Activated CD4-positive, alpha-beta T cell treated with anti-CD3 and anti-CD28 coated beads, Interleukin-2, amount 10 ng/mL, durations not matched to agents 7 days and 5 days (primary cell): ENCODE data around the gene HAPLN2. TPM values are rescaled to one million over a fixed set of nuclear protein-coding genes. Genes with fewer than 3 reads are reported as not detected.
A peak's percentile ranks its signal among the peaks of the same experiment; 100 is the strongest.

ENCODE experiments used
- CTCF ChIA-PET: fragments of 350-600 bp; sonication (Branson Sonifier 250); formaldehyde crosslinking; loops from one replicate; lab custom pipeline; 2021; ENCODE audit warnings: antibody characterized with exemption; lab: Charles Lee
- POLR2A ChIA-PET: fragments of 350-600 bp; sonication (Branson Sonifier 250); formaldehyde crosslinking; loops from one replicate; lab custom pipeline; 2021; ENCODE audit warnings: antibody characterized with exemption; lab: Charles Lee
- DNase-seq: peaks from one replicate; pipeline ENCODE4 v3.0.0-alpha.2; 2020
- H3K27ac Mint-ChIP-seq: one replicate; pipeline ENCODE4 v1.8.0; 2021; ENCODE audit warnings: mild to moderate bottlenecking, moderate library complexity, mixed read lengths
- H3K27me3 Mint-ChIP-seq: one replicate; pipeline ENCODE4 v1.8.0; 2021; ENCODE audit warnings: mixed read lengths
- H3K36me3 Mint-ChIP-seq: one replicate; pipeline ENCODE4 v1.8.0; 2021; ENCODE audit warnings: low read depth, mixed read lengths
- H3K4me1 Mint-ChIP-seq: one replicate; pipeline ENCODE4 v1.8.0; 2021; ENCODE audit warnings: mixed read lengths
- H3K4me3 Mint-ChIP-seq: one replicate; pipeline ENCODE4 v1.8.0; 2021; ENCODE audit warnings: mild to moderate bottlenecking, moderate library complexity, mixed read lengths
- H3K9me3 Mint-ChIP-seq: one replicate; pipeline ENCODE4 v1.8.0; 2021; ENCODE audit warnings: mixed read lengths
- total RNA-seq, 2 experiments: library from RNA; stranded (reverse); gene quantifications; one replicate each; pipeline ENCODE4 v1.2.3, GENCODE V29; 2021

The HAPLN2 gene
- total RNA-seq, 2 experiments from 2014 or later: 0.62 TPM; not detected in 1

DNA sequence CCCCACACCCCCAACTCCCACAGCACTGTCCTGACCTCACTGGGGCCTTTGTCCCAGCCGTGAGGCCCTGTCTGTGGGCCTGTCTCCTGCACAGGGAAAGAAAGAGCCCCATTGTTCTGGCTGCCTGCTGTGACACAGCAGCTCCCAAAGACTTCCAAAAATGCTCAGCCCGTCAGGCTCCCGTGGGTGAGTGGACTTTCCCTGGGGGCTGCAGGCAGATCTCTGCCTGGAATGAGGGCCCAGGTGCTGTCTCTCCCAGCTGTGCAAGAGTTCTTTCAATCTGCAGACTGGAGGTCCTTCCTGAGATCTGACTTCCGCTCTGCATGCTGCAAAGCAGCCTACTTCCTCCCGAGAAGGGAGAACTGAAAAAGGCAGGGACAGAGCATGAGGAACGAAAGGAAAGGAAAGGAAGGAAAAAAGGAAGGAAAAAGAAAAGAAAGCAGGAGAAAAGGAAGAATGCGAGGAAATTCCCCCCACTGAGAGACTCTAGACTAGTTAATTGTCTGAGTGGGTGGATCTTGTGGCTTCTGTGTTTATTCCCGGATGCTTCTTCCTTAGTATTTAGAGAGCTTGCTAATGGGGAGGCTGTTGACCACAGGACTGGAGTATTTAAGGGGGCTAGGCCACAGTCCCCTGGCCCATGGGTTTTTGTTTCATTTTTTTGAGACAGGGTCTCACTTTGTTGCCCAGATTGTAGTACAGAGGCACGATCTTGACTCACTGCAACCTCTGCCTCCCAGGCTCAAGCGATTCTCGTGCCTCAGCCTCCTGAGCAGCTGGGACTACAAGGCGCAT, 43.0 kb downstream of the HAPLN2 start:
- H3K4me1 Mint-ChIP-seq: peaks cover 60% of the 10 kb centered on the region
- ChIA-PET POLR2A (no interaction called here), CTCF (interaction anchor here (0.6 to 6.6 kb wide), 8 partner anchors 10 to 198 kb away, joined by 3 to 54 read pairs (median 6); partner anchors contain the start of genes BCAN, CRABP2, ISG20L2 and METTL25B)
- no peaks in the 10 kb centered on the region for H3K9me3 Mint-ChIP-seq
- H3K27me3 Mint-ChIP-seq: peaks cover 21% of the 10 kb centered on the region
- H3K4me3 Mint-ChIP-seq: no peak overlapping the region
- H3K36me3 Mint-ChIP-seq: no peaks in the 10 kb centered on the region
- H3K27ac Mint-ChIP-seq: no peak overlapping the region
- no peak for DNase-seq

GRCh38 chr1:156662800-156663055, 43.5 kb downstream of the HAPLN2 start:
- ChIA-PET POLR2A (no interaction called here), CTCF (interaction anchor here (0.9 to 6.6 kb wide), 2 partner anchors 54 to 63 kb away, joined by 4 to 54 read pairs; partner anchors contain the start of genes ISG20L2 and METTL25B)
- no peak for DNase-seq
- Mint-ChIP-seq H3K4me3 (no peak overlapping the region), H3K27ac (no peak overlapping the region), H3K36me3 (no peaks in the 10 kb centered on the region), H3K27me3 (peaks cover 17% of the 10 kb centered on the region), H3K9me3 (no peaks in the 10 kb centered on the region), H3K4me1 (peaks cover 55% of the 10 kb centered on the region)

DNA sequence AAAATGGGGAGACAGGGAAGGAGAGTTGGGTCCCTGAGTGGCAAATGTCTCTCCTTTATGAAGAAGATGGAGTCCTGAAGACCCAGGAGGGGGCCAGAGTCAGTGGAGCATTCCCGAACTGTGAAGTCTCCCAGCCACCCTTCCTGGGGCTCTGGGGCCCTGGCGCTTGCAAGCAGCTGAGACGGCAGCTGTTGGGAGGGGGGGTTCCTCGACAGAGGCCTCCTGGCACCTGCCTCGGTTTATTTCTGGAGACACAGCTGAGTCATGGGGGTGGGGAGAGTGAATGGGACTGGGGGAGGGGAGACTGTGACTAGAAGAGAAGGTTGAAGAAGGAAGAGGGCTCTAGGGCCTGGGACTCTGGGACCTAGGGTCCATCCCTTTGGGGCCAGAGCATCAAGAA, 44.0 kb downstream of the HAPLN2 start:
- ChIA-PET POLR2A (no interaction called here), CTCF (interaction anchor here (0.9 to 6.6 kb wide), 2 partner anchors 55 to 63 kb away, joined by 4 to 54 read pairs; partner anchors contain the start of genes ISG20L2 and METTL25B)
- Mint-ChIP-seq H3K9me3 (no peaks in the 10 kb centered on the region), H3K27ac (peak overlapping the region; percentile 34), H3K4me1 (peaks cover 51% of the 10 kb centered on the region), H3K36me3 (no peaks in the 10 kb centered on the region), H3K4me3 (no peak overlapping the region), H3K27me3 (peaks cover 15% of the 10 kb centered on the region)
- DNase-seq: no peak

DNA sequence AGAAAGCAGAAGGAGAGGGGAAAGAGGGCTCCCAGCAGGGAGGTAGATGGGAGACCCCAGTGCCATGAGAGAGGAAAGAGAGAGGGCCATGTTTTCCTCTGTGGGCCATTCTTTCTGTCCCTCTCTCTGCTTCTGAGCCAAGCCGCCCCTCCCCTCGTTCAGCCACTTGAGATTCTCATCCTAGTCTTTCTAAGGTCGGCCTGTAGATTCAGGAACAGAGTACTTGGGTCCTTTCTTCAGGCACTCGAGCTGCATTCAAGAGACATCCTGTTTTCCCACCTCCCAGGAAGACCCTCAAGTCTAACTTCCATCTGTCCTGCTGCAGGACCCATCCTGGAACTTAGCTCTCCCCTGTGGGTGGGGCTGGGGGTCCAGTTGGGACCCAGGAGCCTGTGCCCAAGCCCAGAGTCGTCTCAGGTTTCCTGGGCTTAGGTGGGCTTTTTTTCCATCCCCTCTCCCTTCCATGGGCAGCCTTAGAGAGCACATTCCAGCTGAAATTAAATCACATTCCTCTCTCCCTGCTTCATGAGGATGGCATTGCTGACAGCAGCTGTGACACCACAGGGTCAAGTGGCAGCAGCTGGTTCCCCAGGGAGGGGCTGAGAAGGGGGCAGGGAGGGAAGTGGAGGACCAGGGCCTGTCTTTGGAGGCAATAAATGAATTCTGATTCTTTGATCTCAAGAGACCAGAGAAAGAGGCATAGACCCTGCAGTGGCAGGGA, 45.0 kb downstream of the HAPLN2 start:
- Mint-ChIP-seq H3K27me3 (peaks cover 15% of the 10 kb centered on the region), H3K9me3 (no peaks in the 10 kb centered on the region), H3K27ac (no peak overlapping the region), H3K36me3 (no peaks in the 10 kb centered on the region), H3K4me3 (no peak overlapping the region), H3K4me1 (peaks cover 45% of the 10 kb centered on the region)
- DNase-seq: no peak
- ChIA-PET CTCF (interaction anchor here (0.6 to 1.8 kb wide), 7 partner anchors 12 to 1490 kb away, joined by 3 to 5 read pairs (median 4); partner anchors contain the start of gene NES), POLR2A (no interaction called here)

GRCh38 chr1:156664767-156665411, 45.7 kb downstream of the HAPLN2 start:
- no peak overlapping the region for H3K4me3 Mint-ChIP-seq
- H3K4me1 Mint-ChIP-seq: peaks cover 38% of the 10 kb centered on the region
- H3K9me3 Mint-ChIP-seq: no peaks in the 10 kb centered on the region
- H3K27ac Mint-ChIP-seq: no peak overlapping the region
- ChIA-PET POLR2A (no interaction called here), CTCF (interaction anchor here (0.6 to 1.8 kb wide), 8 partner anchors 11 to 1490 kb away, joined by 3 to 5 read pairs (median 4); partner anchors contain the start of gene NES)
- H3K36me3 Mint-ChIP-seq: no peaks in the 10 kb centered on the region
- DNase-seq: no peak
- H3K27me3 Mint-ChIP-seq: peaks cover 15% of the 10 kb centered on the region

DNA sequence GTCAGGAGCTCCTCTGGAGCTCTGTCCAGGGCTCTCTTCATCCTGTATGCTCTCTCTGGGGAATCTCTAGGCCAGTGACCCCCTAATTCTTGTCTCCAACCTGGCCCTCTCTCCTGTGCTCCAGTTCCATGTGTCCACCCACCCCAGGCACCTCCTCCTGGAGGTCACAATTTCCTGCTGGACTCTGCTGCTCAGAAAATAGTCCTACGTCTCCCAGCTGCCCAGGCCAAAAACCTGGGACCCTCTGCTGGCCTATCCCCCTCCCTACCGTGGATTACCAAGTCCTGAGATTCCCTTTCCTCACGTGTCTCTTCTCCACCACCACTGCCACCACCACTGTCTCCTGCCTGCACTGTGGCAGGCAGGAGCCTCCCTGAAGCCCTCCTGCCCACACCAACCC, 46.3 kb downstream of the HAPLN2 start:
- H3K4me1 Mint-ChIP-seq: peaks cover 33% of the 10 kb centered on the region
- no peaks in the 10 kb centered on the region for H3K36me3 Mint-ChIP-seq

GRCh38 chr1:156666862-156667609, 47.8 kb downstream of the HAPLN2 start:
- H3K9me3 Mint-ChIP-seq: no peaks in the 10 kb centered on the region
- no peak overlapping the region for H3K4me3 Mint-ChIP-seq
- POLR2A ChIA-PET: no interaction called here
- peaks cover 26% of the 10 kb centered on the region for H3K27me3 Mint-ChIP-seq
- no peak overlapping the region for H3K27ac Mint-ChIP-seq
- CTCF ChIA-PET: interaction anchor here (0.7 to 0.9 kb wide), 2 partner anchors 23 to 59 kb away, joined by 3 to 4 read pairs; no protein-coding TSS in a partner anchor
- H3K36me3 Mint-ChIP-seq: no peaks in the 10 kb centered on the region
- H3K4me1 Mint-ChIP-seq: peaks cover 18% of the 10 kb centered on the region
- no peak for DNase-seq

More for the DNA sequence above, 46.3 kb downstream of the HAPLN2 start:
- Mint-ChIP-seq H3K9me3 (no peaks in the 10 kb centered on the region), H3K27ac (peak overlapping the region; percentile 69), H3K27me3 (peaks cover 15% of the 10 kb centered on the region), H3K4me3 (no peak overlapping the region)
- ChIA-PET CTCF (interaction anchor here (1.2 to 1.8 kb wide), 4 partner anchors 24 to 60 kb away, joined by 3 to 5 read pairs (median 4); no protein-coding TSS in a partner anchor), POLR2A (no interaction called here)
- no peak for DNase-seq

DNA sequence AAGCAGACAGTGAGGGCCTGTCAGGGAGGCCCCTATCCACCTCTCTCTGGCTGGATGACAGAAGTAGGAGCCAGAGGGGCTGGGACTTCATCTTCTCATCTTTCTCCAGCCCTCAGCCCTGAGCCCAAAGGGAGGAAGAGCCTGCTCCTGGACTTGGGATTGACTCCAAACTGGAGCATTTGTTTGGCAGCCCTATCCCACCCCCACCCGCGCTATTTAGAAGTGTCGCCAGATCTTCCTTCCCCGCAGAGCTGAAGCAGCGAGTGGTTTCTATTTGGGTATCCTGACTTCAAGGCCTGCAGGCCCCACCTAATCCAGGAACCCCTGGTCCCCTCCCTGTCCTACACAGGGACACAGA, 48.4 kb downstream of the HAPLN2 start:
- POLR2A ChIA-PET: no interaction called here
- H3K36me3 Mint-ChIP-seq: no peaks in the 10 kb centered on the region
- CTCF ChIA-PET: interaction anchor here (0.9 kb wide), 1 partner anchor 22 kb away, joined by 4 read pairs; no protein-coding TSS in a partner anchor

GRCh38 chr1:156667968-156668709, 48.9 kb downstream of the HAPLN2 start:
- Mint-ChIP-seq H3K4me1 (peaks cover 9% of the 10 kb centered on the region), H3K27ac (no peak overlapping the region), H3K27me3 (peaks cover 32% of the 10 kb centered on the region), H3K4me3 (no peak overlapping the region), H3K36me3 (no peaks in the 10 kb centered on the region), H3K9me3 (no peaks in the 10 kb centered on the region)
- CTCF ChIA-PET: interaction anchor here (0.9 to 2.8 kb wide), 4 partner anchors 8 to 38 kb away, joined by 4 to 7 read pairs (median 4); no protein-coding TSS in a partner anchor
- no peak for DNase-seq
- POLR2A ChIA-PET: no interaction called here

More for the DNA sequence above, 48.4 kb downstream of the HAPLN2 start:
- Mint-ChIP-seq H3K27me3 (peaks cover 31% of the 10 kb centered on the region), H3K27ac (no peak overlapping the region), H3K4me3 (no peak overlapping the region), H3K9me3 (no peaks in the 10 kb centered on the region), H3K4me1 (peaks cover 12% of the 10 kb centered on the region)
- DNase-seq: no peak

DNA sequence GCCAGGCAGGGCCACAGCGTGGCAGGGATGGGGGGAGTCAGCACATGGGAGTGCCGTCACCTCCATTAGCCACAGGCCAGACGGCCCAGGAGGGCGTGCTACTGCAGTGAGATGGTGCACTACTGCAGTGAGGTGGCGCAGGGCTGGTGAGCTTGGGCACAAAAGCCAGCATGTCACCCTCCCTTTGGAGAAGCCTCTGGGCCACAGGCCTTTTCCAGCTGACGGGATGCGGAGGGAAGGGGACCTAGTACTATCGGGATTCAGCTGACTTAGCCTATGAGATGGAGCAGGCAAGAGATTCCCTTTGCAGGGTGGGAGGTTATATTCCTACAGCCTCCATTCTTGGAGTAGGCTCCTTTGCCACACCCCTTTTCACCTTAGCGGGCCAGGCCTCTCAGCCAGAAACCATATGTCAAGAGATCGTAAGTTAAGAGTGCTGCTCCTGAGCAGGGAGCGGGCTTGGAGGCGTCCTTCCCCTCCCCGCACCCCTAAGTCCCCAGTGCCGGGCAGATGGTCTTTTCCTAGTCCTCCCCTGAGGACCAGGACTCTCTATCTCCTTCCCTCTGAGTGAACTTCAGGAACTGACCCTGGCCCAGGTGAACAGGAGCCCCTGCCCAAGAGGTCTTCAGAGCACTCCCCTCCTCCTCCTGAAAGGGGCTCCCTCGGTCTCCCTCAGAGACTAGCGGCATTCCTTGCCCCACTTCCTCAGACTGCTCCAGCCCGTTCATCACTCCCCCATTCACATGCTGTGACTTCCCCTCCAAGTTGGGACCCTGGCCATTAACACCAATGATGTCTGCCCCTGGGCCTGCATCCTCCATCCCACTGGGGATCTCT, 49.8 kb downstream of the HAPLN2 start:
- no peak for DNase-seq
- ChIA-PET CTCF (interaction anchor here (1.0 to 2.8 kb wide), 4 partner anchors 8 to 37 kb away, joined by 4 to 7 read pairs (median 6); no protein-coding TSS in a partner anchor), POLR2A (no interaction called here)
- Mint-ChIP-seq H3K9me3 (no peaks in the 10 kb centered on the region), H3K4me3 (no peak overlapping the region), H3K27ac (no peak overlapping the region), H3K36me3 (no peaks in the 10 kb centered on the region), H3K4me1 (peaks cover 9% of the 10 kb centered on the region), H3K27me3 (peaks cover 36% of the 10 kb centered on the region)

DNA sequence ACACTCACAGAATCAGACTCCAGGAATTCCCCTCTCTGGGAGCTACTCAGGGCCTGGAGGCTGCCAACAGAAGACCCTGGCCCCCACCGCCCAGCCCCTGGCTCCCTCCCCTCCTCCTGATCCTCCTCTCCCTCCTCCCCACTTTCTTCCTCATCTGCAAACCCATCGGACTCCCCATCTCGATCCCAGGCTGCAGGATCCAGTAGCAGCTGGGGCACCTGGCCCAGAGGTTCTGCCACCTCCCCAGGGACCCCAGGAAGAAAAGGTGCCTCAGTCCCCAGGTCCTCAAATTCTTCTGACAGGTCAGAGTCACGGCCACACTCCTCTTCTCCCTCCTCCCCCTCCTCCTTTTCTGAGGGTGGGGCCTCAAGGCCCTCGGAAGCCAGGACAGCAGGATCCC, 50.6 kb downstream of the HAPLN2 start:
- ChIA-PET POLR2A (no interaction called here), CTCF (interaction anchor here (2.1 to 2.8 kb wide), 2 partner anchors 9 to 10 kb away, joined by 7 read pairs; no protein-coding TSS in a partner anchor)
- Mint-ChIP-seq H3K27ac (no peak overlapping the region), H3K4me1 (peaks cover 6% of the 10 kb centered on the region), H3K36me3 (no peaks in the 10 kb centered on the region), H3K9me3 (no peaks in the 10 kb centered on the region), H3K27me3 (peaks cover 41% of the 10 kb centered on the region), H3K4me3 (no peak overlapping the region)
- no peak for DNase-seq
